ENCODE measurements around the gene MYH3. TPM values are rescaled to one million over a fixed set of nuclear protein-coding genes. Genes with fewer than 3 reads are reported as not detected.

Gene MYH3
- total RNA-seq, 1 experiment from 2014 or later, result 1.6 TPM

DNA sequence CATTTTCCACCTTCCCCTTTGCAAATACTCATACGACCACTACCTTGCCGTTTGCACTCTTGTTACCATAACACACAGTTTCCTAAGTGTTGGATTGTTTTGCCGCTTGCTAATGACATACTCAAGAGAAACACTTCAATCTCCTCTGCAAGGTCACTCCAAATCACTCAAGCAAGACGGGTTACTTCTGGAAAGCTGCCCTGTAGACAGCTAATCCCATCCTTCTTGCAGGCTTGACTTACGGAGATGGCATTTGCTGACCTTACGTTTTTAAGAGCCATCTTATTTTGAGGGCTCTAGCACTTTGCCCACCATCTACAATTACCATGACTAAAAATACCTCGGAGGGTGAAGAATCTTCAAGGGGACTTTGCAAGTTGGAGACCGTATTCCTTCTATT is 46.2 kb downstream of the MYH3 start (continued):
- TF ChIP-seq, protein P1, sequence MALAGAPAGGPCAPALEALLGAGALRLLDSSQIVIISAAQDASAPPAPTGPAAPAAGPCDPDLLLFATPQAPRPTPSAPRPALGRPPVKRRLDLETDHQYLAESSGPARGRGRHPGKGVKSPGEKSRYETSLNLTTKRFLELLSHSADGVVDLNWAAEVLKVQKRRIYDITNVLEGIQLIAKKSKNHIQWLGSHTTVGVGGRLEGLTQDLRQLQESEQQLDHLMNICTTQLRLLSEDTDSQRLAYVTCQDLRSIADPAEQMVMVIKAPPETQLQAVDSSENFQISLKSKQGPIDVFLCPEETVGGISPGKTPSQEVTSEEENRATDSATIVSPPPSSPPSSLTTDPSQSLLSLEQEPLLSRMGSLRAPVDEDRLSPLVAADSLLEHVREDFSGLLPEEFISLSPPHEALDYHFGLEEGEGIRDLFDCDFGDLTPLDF (CRISPR knock-in tag; IDR thresholded peaks at IDR 0.05), result no peak
- no peak for TF ChIP-seq ESRRA (CRISPR knock-in tag; IDR thresholded peaks at IDR 0.05; ENCODE audit: borderline replicate concordance)
- TF ChIP-seq, protein P2, sequence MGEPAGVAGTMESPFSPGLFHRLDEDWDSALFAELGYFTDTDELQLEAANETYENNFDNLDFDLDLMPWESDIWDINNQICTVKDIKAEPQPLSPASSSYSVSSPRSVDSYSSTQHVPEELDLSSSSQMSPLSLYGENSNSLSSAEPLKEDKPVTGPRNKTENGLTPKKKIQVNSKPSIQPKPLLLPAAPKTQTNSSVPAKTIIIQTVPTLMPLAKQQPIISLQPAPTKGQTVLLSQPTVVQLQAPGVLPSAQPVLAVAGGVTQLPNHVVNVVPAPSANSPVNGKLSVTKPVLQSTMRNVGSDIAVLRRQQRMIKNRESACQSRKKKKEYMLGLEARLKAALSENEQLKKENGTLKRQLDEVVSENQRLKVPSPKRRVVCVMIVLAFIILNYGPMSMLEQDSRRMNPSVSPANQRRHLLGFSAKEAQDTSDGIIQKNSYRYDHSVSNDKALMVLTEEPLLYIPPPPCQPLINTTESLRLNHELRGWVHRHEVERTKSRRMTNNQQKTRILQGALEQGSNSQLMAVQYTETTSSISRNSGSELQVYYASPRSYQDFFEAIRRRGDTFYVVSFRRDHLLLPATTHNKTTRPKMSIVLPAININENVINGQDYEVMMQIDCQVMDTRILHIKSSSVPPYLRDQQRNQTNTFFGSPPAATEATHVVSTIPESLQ (CRISPR knock-in tag; IDR thresholded peaks at IDR 0.05), result no peak
- TF ChIP-seq, protein P3, sequence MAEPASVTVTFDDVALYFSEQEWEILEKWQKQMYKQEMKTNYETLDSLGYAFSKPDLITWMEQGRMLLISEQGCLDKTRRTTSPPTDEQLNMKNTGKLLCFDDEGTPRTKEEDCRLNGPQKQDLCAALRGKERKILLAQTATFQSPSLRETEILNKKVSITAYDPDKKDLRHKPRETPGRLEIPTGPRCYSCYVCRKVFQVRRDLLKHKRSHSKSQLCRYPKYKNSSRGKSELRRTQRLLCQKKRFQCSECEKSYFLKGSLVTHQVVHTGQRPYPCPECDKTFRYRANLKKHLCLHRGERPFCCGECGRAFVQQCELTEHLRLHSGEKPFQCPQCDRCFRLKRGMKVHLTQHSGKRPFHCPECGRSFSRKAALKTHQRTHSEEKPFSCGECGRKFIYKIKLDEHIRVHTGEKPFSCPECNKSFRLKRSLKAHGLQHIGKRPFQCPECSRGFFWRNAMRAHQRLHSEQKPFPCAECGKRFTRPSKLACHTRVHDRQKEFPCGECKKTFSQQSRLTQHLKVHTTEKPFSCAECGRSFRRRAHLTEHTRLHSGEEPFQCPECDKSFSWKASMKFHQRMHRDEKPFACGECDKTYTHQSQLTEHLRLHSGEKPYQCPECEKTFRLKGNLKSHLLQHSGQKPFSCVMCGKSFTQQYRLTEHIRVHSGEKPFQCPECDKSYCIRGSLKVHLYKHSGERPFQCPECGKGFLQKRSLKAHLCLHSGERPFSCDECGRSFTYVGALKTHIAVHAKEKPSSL (CRISPR knock-in tag; conservative IDR thresholded peaks at IDR 0.05), result no peak
- TF ChIP-seq, protein P4, sequence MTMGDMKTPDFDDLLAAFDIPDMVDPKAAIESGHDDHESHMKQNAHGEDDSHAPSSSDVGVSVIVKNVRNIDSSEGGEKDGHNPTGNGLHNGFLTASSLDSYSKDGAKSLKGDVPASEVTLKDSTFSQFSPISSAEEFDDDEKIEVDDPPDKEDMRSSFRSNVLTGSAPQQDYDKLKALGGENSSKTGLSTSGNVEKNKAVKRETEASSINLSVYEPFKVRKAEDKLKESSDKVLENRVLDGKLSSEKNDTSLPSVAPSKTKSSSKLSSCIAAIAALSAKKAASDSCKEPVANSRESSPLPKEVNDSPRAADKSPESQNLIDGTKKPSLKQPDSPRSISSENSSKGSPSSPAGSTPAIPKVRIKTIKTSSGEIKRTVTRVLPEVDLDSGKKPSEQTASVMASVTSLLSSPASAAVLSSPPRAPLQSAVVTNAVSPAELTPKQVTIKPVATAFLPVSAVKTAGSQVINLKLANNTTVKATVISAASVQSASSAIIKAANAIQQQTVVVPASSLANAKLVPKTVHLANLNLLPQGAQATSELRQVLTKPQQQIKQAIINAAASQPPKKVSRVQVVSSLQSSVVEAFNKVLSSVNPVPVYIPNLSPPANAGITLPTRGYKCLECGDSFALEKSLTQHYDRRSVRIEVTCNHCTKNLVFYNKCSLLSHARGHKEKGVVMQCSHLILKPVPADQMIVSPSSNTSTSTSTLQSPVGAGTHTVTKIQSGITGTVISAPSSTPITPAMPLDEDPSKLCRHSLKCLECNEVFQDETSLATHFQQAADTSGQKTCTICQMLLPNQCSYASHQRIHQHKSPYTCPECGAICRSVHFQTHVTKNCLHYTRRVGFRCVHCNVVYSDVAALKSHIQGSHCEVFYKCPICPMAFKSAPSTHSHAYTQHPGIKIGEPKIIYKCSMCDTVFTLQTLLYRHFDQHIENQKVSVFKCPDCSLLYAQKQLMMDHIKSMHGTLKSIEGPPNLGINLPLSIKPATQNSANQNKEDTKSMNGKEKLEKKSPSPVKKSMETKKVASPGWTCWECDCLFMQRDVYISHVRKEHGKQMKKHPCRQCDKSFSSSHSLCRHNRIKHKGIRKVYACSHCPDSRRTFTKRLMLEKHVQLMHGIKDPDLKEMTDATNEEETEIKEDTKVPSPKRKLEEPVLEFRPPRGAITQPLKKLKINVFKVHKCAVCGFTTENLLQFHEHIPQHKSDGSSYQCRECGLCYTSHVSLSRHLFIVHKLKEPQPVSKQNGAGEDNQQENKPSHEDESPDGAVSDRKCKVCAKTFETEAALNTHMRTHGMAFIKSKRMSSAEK (CRISPR knock-in tag; IDR thresholded peaks at IDR 0.05; ENCODE audit: borderline replicate concordance), result no peak
- TF ChIP-seq, protein P5, sequence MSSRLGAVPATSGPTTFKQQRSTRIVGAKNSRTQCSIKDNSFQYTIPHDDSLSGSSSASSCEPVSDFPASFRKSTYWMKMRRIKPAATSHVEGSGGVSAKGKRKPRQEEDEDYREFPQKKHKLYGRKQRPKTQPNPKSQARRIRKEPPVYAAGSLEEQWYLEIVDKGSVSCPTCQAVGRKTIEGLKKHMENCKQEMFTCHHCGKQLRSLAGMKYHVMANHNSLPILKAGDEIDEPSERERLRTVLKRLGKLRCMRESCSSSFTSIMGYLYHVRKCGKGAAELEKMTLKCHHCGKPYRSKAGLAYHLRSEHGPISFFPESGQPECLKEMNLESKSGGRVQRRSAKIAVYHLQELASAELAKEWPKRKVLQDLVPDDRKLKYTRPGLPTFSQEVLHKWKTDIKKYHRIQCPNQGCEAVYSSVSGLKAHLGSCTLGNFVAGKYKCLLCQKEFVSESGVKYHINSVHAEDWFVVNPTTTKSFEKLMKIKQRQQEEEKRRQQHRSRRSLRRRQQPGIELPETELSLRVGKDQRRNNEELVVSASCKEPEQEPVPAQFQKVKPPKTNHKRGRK (CRISPR knock-in tag; IDR thresholded peaks at IDR 0.05; ENCODE audit: borderline replicate concordance), result no peak
- TF ChIP-seq RORB (CRISPR knock-in tag; IDR thresholded peaks at IDR 0.05), result no peak
- no peak for TF ChIP-seq MXD4 (CRISPR knock-in tag; IDR thresholded peaks at IDR 0.05; ENCODE audit: borderline replicate concordance)
- TF ChIP-seq TEAD4 (CRISPR knock-in tag; IDR thresholded peaks at IDR 0.05), result no peak
- TF ChIP-seq ZNF121 (CRISPR knock-in tag; IDR thresholded peaks at IDR 0.05), result no peak

DNA sequence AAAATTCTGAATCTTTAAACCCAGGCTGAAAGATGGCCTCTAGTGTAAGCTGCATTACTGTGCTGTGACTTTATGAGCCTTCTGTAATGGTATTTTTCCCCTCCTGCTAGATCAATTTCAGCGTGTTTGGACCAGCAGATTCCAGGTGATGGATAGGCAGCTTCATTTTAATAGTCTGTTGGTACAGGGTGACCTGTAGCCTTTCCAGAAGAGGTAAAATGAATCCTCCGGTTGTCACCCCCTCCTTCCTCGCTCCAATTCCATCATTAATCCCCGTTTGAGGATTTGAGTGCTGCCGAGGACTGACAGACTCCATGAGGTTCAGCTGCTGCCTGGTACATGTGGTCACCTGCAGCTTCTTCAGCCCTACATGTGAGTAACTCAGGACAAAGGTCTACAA is 48.9 kb downstream of the MYH3 start:
- H3K36me3 Mint-ChIP-seq, result no peaks in the 10 kb centered on the region
- ChIA-PET CTCF (interaction anchor here (1.6 kb wide), 1 partner anchor 9 kb away, joined by 10 read pairs; no protein-coding TSS in a partner anchor), POLR2A (no interaction called here)
- no peak overlapping the region for H3K4me3 Mint-ChIP-seq
- peaks cover 6% of the 10 kb centered on the region for H3K9me3 Mint-ChIP-seq
- H3K4me1 Mint-ChIP-seq, result 0 out of 2 replicates have a peak, but pooled peaks cover 4% of the 10 kb centered on the region
- H3K27me3 Mint-ChIP-seq (ENCODE audit: low read depth), result no peaks in the 10 kb centered on the region
- no peak for DNase-seq (ENCODE audit: low spot score)
- H3K27ac Mint-ChIP-seq, result no peak overlapping the region
- no peak for ATAC-seq
- TF ChIP-seq TCF7 (CRISPR knock-in tag; IDR thresholded peaks at IDR 0.05; ENCODE audit: low read depth), result no peak
- TF ChIP-seq KAT7 (CRISPR knock-in tag; IDR thresholded peaks at IDR 0.05; ENCODE audit: borderline replicate concordance), result no peak
- no peak for TF ChIP-seq ZNF219 (CRISPR knock-in tag; IDR thresholded peaks at IDR 0.05; ENCODE audit: borderline replicate concordance)
- no peak for TF ChIP-seq ZNF317 (CRISPR knock-in tag; IDR thresholded peaks at IDR 0.05; ENCODE audit: borderline replicate concordance, low read depth)
- no peak for TF ChIP-seq NFYB (CRISPR knock-in tag; conservative IDR thresholded peaks at IDR 0.05; ENCODE audit: low read depth)
- TF ChIP-seq SP1 (CRISPR knock-in tag; conservative IDR thresholded peaks at IDR 0.05), result no peak
- TF ChIP-seq, protein P6, sequence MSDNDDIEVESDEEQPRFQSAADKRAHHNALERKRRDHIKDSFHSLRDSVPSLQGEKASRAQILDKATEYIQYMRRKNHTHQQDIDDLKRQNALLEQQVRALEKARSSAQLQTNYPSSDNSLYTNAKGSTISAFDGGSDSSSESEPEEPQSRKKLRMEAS (CRISPR knock-in tag; IDR thresholded peaks at IDR 0.05), result no peak
- TF ChIP-seq, protein P2 (CRISPR knock-in tag; IDR thresholded peaks at IDR 0.05), result no peak
- TF ChIP-seq, protein P7, sequence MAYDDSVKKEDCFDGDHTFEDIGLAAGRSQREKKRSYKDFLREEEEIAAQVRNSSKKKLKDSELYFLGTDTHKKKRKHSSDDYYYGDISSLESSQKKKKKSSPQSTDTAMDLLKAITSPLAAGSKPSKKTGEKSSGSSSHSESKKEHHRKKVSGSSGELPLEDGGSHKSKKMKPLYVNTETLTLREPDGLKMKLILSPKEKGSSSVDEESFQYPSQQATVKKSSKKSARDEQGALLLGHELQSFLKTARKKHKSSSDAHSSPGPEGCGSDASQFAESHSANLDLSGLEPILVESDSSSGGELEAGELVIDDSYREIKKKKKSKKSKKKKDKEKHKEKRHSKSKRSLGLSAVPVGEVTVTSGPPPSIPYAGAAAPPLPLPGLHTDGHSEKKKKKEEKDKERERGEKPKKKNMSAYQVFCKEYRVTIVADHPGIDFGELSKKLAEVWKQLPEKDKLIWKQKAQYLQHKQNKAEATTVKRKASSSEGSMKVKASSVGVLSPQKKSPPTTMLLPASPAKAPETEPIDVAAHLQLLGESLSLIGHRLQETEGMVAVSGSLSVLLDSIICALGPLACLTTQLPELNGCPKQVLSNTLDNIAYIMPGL (CRISPR knock-in tag; IDR thresholded peaks at IDR 0.05), result no peak
- no peak for TF ChIP-seq FOXK1 (CRISPR knock-in tag; IDR thresholded peaks at IDR 0.05)
- TF ChIP-seq SMAD3 (CRISPR knock-in tag; IDR thresholded peaks at IDR 0.05; ENCODE audit: borderline replicate concordance), result no peak

All from WTC11 (cell line).